ENCODE measurements around the gene NEUROD1. TPM values are rescaled to one million over a fixed set of nuclear protein-coding genes. Genes with fewer than 3 reads are reported as not detected.

NEUROD1 gene
- total and polyA plus RNA-seq, 4 donors, result 0.39 to 5.4 (median 1.8) TPM

DNA sequence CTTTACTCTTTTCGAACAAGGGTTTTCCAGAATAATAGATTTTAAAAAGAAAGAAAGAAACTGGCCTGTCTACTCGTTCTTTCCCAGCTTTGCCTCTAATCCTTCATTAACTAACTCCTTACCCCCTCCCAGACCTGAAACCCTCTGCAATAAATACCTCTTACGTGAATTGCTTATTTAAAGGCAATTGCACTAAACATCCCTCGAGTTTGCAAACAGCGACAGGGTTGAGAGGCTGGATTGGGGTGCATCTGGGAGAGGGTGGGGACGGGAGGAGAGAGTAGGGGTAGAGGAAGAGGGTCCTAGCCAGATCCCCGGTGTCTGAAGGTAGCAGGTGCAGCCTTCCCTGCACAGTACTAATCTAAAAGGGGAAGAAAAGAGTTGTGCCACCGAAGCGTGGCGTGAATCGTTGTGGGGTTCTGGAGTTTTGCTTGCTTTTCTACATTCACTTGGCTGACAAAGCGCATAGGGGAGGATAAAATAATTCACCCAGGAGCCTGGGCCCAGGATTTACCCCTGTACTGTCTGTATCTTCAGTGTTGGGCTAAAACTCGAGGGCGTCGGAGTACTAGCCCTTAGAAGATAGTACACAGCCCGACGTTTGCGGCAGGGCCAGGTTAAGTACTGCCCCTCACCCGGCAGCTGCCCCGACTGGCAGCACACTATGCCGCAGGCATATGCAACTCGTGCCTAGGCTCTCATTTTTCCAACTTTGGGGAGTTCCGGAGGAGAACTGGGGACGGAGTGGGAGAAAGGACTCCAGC lies 1.9 kb upstream of the NEUROD1 start:
- H3K36me3 ChIP-seq (ENCODE audit: control insufficient read depth, insufficient read depth, low read length), result no peaks in the 10 kb centered on the region
- no peak overlapping the region for H3K27ac ChIP-seq (ENCODE audit: low read depth, low read length)
- peaks cover 92% of the 10 kb centered on the region for H3K27me3 ChIP-seq (ENCODE audit: control insufficient read depth, insufficient read depth, low read length)
- H3K4me1 ChIP-seq (ENCODE audit: control insufficient read depth, insufficient read depth, low read length), result peaks cover 62% of the 10 kb centered on the region
- DNase-seq (ENCODE audit: low read depth in 4 of 6, low spot score in 6 of 6), result peak in 1 of 6 donors; percentile 24
- H3K9me3 ChIP-seq (ENCODE audit: control insufficient read depth, insufficient read depth, low read length), result no peaks in the 10 kb centered on the region
- 22% methylated on average over 17 of the region's 24 CpGs for WGBS (ENCODE audit: insufficient coverage)
- H3K4me3 ChIP-seq (ENCODE audit: low read depth, low read length), result no peak overlapping the region

GRCh38 chr2:181680937-181681811 lies 857 bp upstream of the NEUROD1 start:
- DNase-seq (ENCODE audit: low read depth in 4 of 6, low spot score in 6 of 6), result peak in 1 of 6 donors; percentile 37
- Histone ChIP-seq H3K9me3 (ENCODE audit: control insufficient read depth, insufficient read depth, low read length) (no peaks in the 10 kb centered on the region), H3K36me3 (ENCODE audit: control insufficient read depth, insufficient read depth, low read length) (no peaks in the 10 kb centered on the region), H3K27ac (ENCODE audit: low read depth, low read length) (no peak overlapping the region), H3K27me3 (ENCODE audit: control insufficient read depth, insufficient read depth, low read length) (peaks cover 88% of the 10 kb centered on the region), H3K4me1 (ENCODE audit: control insufficient read depth, insufficient read depth, low read length) (peaks cover 62% of the 10 kb centered on the region), H3K4me3 (ENCODE audit: low read depth, low read length) (peak overlapping the region; percentile 4)
- 7% methylated on average over 33 of the region's 38 CpGs for WGBS (ENCODE audit: insufficient coverage)

- under 1% methylated on average over 13 of the region's 20 CpGs for WGBS (ENCODE audit: insufficient coverage)
- DNase-seq (ENCODE audit: low read depth in 4 of 6, low spot score in 6 of 6), result peak in 2 of 6 donors; percentile 33 to 37
- Histone ChIP-seq H3K27ac (ENCODE audit: low read depth, low read length) (no peak overlapping the region), H3K4me3 (ENCODE audit: low read depth, low read length) (no peak overlapping the region), H3K36me3 (ENCODE audit: control insufficient read depth, insufficient read depth, low read length) (no peaks in the 10 kb centered on the region), H3K27me3 (ENCODE audit: control insufficient read depth, insufficient read depth, low read length) (peaks cover 84% of the 10 kb centered on the region), H3K9me3 (ENCODE audit: control insufficient read depth, insufficient read depth, low read length) (no peaks in the 10 kb centered on the region), H3K4me1 (ENCODE audit: control insufficient read depth, insufficient read depth, low read length) (peaks cover 53% of the 10 kb centered on the region)
These were observed 755 bp downstream of the NEUROD1 start for GRCh38 chr2:181679544-181679979.

DNA sequence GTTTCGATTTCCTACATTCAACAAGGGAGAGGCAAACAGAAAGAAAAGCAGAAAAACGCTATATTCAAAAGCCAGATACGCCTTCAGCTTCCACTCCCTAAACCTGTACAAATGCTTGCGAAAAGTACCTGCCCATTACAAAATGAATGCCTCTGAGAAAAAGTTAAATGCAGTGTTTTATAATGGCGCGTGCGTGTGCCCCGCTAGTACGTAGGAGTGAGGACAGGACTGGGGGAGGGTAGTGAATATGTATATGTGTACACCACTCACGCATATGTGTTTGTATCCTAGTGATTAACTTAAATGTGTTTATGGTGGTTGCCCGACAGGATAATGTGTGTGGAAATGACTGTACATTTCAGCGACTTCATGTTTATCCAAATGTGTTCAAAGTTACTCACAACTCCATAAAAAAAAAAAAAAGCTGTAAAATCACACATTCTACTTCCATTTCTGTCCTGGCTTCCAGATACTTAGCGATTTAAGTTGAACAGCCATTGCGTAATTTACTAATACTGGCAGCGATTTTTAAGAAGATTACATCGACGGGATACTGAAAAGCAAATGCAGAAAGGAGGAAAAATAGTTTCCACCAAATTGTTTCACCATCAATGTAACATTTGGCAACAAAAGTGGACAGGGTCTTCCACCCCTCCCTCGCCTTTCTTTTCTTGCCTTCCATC lies 1.3 kb downstream of the NEUROD1 start:
- Histone ChIP-seq H3K9me3 (ENCODE audit: control insufficient read depth, insufficient read depth, low read length) (no peaks in the 10 kb centered on the region), H3K4me1 (ENCODE audit: control insufficient read depth, insufficient read depth, low read length) (peaks cover 48% of the 10 kb centered on the region), H3K27ac (ENCODE audit: low read depth, low read length) (no peak overlapping the region), H3K4me3 (ENCODE audit: low read depth, low read length) (no peak overlapping the region), H3K27me3 (ENCODE audit: control insufficient read depth, insufficient read depth, low read length) (peaks cover 80% of the 10 kb centered on the region), H3K36me3 (ENCODE audit: control insufficient read depth, insufficient read depth, low read length) (no peaks in the 10 kb centered on the region)
- peak in 2 of 6 donors; percentile 43 to 48 for DNase-seq (ENCODE audit: low read depth in 4 of 6, low spot score in 6 of 6)
- 20% methylated on average over 3 of the region's 18 CpGs for WGBS (ENCODE audit: insufficient coverage)

DNA sequence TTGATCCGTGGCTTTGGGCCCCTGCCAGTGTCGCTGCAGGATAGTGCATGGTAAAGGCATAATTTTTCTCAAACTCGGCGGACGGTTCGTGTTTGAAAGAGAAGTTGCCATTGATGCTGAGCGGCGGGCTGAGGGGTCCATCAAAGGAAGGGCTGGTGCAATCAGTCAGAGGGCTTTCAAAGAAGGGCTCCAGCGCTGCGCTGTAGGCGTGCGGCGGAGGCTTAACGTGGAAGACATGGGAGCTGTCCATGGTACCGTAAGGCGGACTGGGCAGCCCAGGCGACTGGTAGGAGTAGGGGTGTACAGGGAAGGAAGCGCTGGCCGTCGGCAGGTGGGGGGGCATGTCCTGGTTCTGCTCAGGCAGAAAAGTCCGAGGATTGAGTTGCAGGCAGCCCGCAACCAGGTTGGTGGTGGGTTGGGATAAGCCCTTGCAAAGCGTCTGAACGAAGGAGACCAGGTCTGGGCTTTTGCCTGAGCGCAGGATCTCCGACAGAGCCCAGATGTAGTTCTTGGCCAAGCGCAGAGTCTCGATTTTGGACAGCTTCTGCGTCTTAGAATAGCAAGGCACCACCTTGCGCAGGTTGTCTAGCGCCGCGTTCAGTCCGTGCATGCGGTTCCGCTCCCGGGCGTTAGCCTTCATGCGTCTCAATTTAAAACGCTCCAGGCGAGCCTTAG lies 2.3 kb downstream of the NEUROD1 start:
- DNase-seq (ENCODE audit: low read depth in 4 of 6, low spot score in 6 of 6), result peak in 4 of 6 donors; percentile 59 to 90 (median 72)
- Histone ChIP-seq H3K4me1 (ENCODE audit: control insufficient read depth, insufficient read depth, low read length) (peaks cover 39% of the 10 kb centered on the region), H3K4me3 (ENCODE audit: low read depth, low read length) (no peak overlapping the region), H3K9me3 (ENCODE audit: control insufficient read depth, insufficient read depth, low read length) (no peaks in the 10 kb centered on the region), H3K36me3 (ENCODE audit: control insufficient read depth, insufficient read depth, low read length) (no peaks in the 10 kb centered on the region), H3K27ac (ENCODE audit: low read depth, low read length) (no peak overlapping the region), H3K27me3 (ENCODE audit: control insufficient read depth, insufficient read depth, low read length) (peaks cover 72% of the 10 kb centered on the region)
- 5% methylated on average over 41 of the region's 41 CpGs for WGBS (ENCODE audit: insufficient coverage)

GRCh38 chr2:181675254-181675653 lies 5.1 kb downstream of the NEUROD1 start:
- Histone ChIP-seq H3K27me3 (ENCODE audit: control insufficient read depth, insufficient read depth, low read length) (peaks cover 49% of the 10 kb centered on the region), H3K4me3 (ENCODE audit: low read depth, low read length) (no peak overlapping the region), H3K27ac (ENCODE audit: low read depth, low read length) (no peak overlapping the region), H3K9me3 (ENCODE audit: control insufficient read depth, insufficient read depth, low read length) (no peaks in the 10 kb centered on the region), H3K36me3 (ENCODE audit: control insufficient read depth, insufficient read depth, low read length) (no peaks in the 10 kb centered on the region), H3K4me1 (ENCODE audit: control insufficient read depth, insufficient read depth, low read length) (peaks cover 14% of the 10 kb centered on the region)
- peak in 1 of 6 donors; percentile 41 for DNase-seq (ENCODE audit: low read depth in 4 of 6, low spot score in 6 of 6)
- 22% methylated on average over 1 of the region's 4 CpGs for WGBS (ENCODE audit: insufficient coverage)

DNA sequence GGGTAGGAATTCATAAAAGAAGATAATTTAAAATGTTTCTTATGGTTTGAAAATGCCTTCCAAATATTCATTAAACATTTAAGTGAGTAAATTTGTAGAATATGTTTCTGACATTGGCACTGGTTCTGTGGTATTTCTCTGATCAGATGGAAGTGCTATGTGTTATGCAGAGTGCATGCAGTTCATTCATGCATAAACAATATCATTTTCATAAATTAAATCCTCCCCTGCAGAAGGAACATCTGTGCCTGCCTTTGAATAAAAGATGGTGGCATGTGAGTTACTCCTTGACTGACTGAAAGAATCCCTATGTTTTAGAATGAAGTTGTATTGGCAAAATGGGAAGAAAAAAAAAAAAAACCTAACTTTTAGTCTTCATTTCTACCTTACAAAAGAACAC lies 5.9 kb downstream of the NEUROD1 start:
- Histone ChIP-seq H3K4me1 (ENCODE audit: control insufficient read depth, insufficient read depth, low read length) (peaks cover 13% of the 10 kb centered on the region), H3K27ac (ENCODE audit: low read depth, low read length) (no peak overlapping the region), H3K36me3 (ENCODE audit: control insufficient read depth, insufficient read depth, low read length) (no peaks in the 10 kb centered on the region), H3K4me3 (ENCODE audit: low read depth, low read length) (no peak overlapping the region), H3K27me3 (ENCODE audit: control insufficient read depth, insufficient read depth, low read length) (peaks cover 41% of the 10 kb centered on the region), H3K9me3 (ENCODE audit: control insufficient read depth, insufficient read depth, low read length) (no peaks in the 10 kb centered on the region)
- DNase-seq (ENCODE audit: low read depth in 4 of 6, low spot score in 6 of 6), result peak in 2 of 6 donors; percentile 62 to 80

DNA sequence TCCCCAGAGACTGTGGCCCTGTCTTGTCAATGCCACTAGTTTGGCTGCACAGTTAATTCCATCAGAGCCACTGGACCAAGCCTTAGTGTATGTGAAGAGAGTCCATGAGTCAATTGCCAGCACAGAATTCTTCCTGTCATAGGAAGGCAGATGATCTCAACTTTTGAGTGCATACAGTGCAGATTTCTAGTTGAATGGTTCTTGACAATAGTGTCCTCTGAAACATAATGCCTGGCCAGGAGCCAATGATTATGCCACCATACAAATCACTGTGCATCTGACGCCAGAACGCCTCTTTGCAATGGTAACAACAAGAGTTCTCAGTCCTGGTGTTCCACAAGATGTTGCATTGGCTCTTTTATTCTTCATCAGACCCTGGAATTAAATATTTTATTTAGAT lies 7.1 kb downstream of the NEUROD1 start:
- Histone ChIP-seq H3K36me3 (ENCODE audit: control insufficient read depth, insufficient read depth, low read length) (no peaks in the 10 kb centered on the region), H3K27me3 (ENCODE audit: control insufficient read depth, insufficient read depth, low read length) (peaks cover 35% of the 10 kb centered on the region), H3K4me1 (ENCODE audit: control insufficient read depth, insufficient read depth, low read length) (peaks cover 6% of the 10 kb centered on the region), H3K4me3 (ENCODE audit: low read depth, low read length) (no peak overlapping the region), H3K27ac (ENCODE audit: low read depth, low read length) (no peak overlapping the region), H3K9me3 (ENCODE audit: control insufficient read depth, insufficient read depth, low read length) (no peaks in the 10 kb centered on the region)
- 40% methylated on average over 1 of the region's 2 CpGs for WGBS (ENCODE audit: insufficient coverage)
- DNase-seq (ENCODE audit: low read depth in 4 of 6, low spot score in 6 of 6), result peak in 2 of 6 donors; percentile 35 to 89

Measured in spinal cord (tissue), 10 donors.